HepG2 (cell line): Measurements from ENCODE around the gene STAT1. TPM values are rescaled to one million over a fixed set of nuclear protein-coding genes. Genes with fewer than 3 reads are reported as not detected.

Source experiments
- ARID2 ChIP-seq: sonication (generic); formaldehyde crosslinking; IDR thresholded peaks from 2 replicates; pipeline ENCODE4 v1.8.1; 2022; ENCODE audit warnings: mild to moderate bottlenecking, missing genetic modification reagents, borderline replicate concordance
- ARID4A ChIP-seq: sonication (generic); formaldehyde crosslinking; IDR thresholded peaks from 2 replicates; pipeline ENCODE4 v1.5.0; 2020; ENCODE audit warnings: mild to moderate bottlenecking, missing genetic modification reagents, borderline replicate concordance
- ATRX ChIP-seq: sonication (generic); formaldehyde crosslinking; IDR thresholded peaks from 2 replicates; pipeline ENCODE4 v1.4.0; 2020; ENCODE audit warnings: missing genetic modification reagents, borderline replicate concordance
- CBX2 ChIP-seq, 2 experiments: fragments of 200-600 bp in 1 of 2; sonication (generic); formaldehyde crosslinking in 1 of 2; IDR thresholded peaks; 2 replicates each; pipeline versions ENCODE4 v1.7.0 to v1.8.1; 2018 to 2022; ENCODE audit warnings: low read depth in 2 of 2, low read length in 1 of 2, mild to moderate bottlenecking in 1 of 2, missing genetic modification reagents in 1 of 2
- EHMT2 ChIP-seq: fragments of 200-600 bp; sonication (generic); IDR thresholded peaks from 2 replicates; pipeline ENCODE4 v1.7.0; 2017; ENCODE audit warnings: antibody characterized with exemption, low read depth, low read length, borderline replicate concordance
- FOXO4 ChIP-seq: sonication (generic); formaldehyde crosslinking; conservative IDR thresholded peaks from 2 replicates; pipeline ENCODE4 v1.8.1; 2023; ENCODE audit warnings: missing genetic modification reagents
- HES4 ChIP-seq: sonication (generic); formaldehyde crosslinking; IDR thresholded peaks from 2 replicates; pipeline ENCODE4 v1.9.0; 2021; ENCODE audit warnings: mild to moderate bottlenecking, missing genetic modification reagents, borderline replicate concordance
- HMGA1 ChIP-seq: sonication (generic); formaldehyde crosslinking; conservative IDR thresholded peaks from 2 replicates; pipeline ENCODE4 v1.4.0; 2020; ENCODE audit warnings: missing genetic modification reagents
- HNRNPH1 ChIP-seq: fragments of 200-400 bp; formaldehyde crosslinking; optimal IDR thresholded peaks from 2 replicates; pipeline ENCODE3; 2017; ENCODE audit warnings: mild to moderate bottlenecking, low read depth, low read length
- HOXA7 ChIP-seq: sonication (generic); formaldehyde crosslinking; IDR thresholded peaks from 2 replicates; pipeline ENCODE4 v1.8.1; 2022; ENCODE audit warnings: mild to moderate bottlenecking, missing genetic modification reagents, moderate library complexity
- IRF1 ChIP-seq: sonication (generic); formaldehyde crosslinking; IDR thresholded peaks from 2 replicates; pipeline ENCODE4 v1.4.0; 2020; ENCODE audit warnings: low read depth, mild to moderate bottlenecking, missing genetic modification reagents
- MLLT10 ChIP-seq: sonication (generic); formaldehyde crosslinking; IDR thresholded peaks from 2 replicates; pipeline ENCODE4 v1.4.0; 2020; ENCODE audit warnings: missing genetic modification reagents
- NFKBIZ ChIP-seq: IDR thresholded peaks from 2 replicates; pipeline ENCODE4 v1.6.1; 2018; ENCODE audit warnings: missing genetic modification reagents, missing compliant biosample characterization
- NR2C2 ChIP-seq: sonication (generic); formaldehyde crosslinking; IDR thresholded peaks from 2 replicates; pipeline ENCODE4 v1.4.0; 2020; ENCODE audit warnings: missing genetic modification reagents, mild to moderate bottlenecking, moderate library complexity, borderline replicate concordance
- SALL1 ChIP-seq: sonication (generic); formaldehyde crosslinking; IDR thresholded peaks from 2 replicates; pipeline ENCODE4 v1.8.0; 2022; ENCODE audit warnings: mild to moderate bottlenecking, missing genetic modification reagents
- SATB2 ChIP-seq: sonication (generic); formaldehyde crosslinking; IDR thresholded peaks from 2 replicates; pipeline ENCODE4 v1.5.0; 2020; ENCODE audit warnings: missing genetic modification reagents
- ZBTB46 ChIP-seq: sonication (generic); formaldehyde crosslinking; IDR thresholded peaks from 2 replicates; pipeline ENCODE4 v1.4.0; 2020; ENCODE audit warnings: mild to moderate bottlenecking, missing genetic modification reagents, borderline replicate concordance
- ZNF274 ChIP-seq: sonication (generic); formaldehyde crosslinking; IDR thresholded peaks from 2 replicates; pipeline ENCODE4 v1.5.1; 2020; ENCODE audit warnings: mild to moderate bottlenecking, missing genetic modification reagents
- ZNF597 ChIP-seq: sonication (generic); formaldehyde crosslinking; IDR thresholded peaks from 2 replicates; pipeline ENCODE4 v1.5.0; 2020; ENCODE audit warnings: missing genetic modification reagents
- polyA plus RNA-seq, 8 experiments: library from polyadenylated mRNA; depleted of rRNA in 3 of 8; stranded (reverse) in 7 of 8; unstranded in 1 of 8; fragments of >200 nt; fragmentation: Illumina TruSeq in 4 of 8; extraction: Trizol in 4 of 8; gene quantifications; 2 replicates each; pipeline versions ENCODE4 v1.2.1 to v1.2.3, GENCODE V29; 2011 to 2016; ENCODE audit warnings: low read depth in 4 of 8, missing spikeins in 1 of 8, mixed read lengths in 1 of 8; ENCODE audit not compliant: insufficient read depth in 1 of 8
- total RNA-seq, 5 experiments: library from RNA; depleted of rRNA; stranded (reverse); fragments of >200 nt; fragmentation: Illumina TruSeq; extraction: Trizol; gene quantifications; 2 replicates each; pipeline ENCODE4 v1.2.3, GENCODE V29; 2016; ENCODE audit warnings: low read depth in 1 of 5

Gene STAT1
- total and polyA plus RNA-seq, 2 of the 13 experiments (the other 11 are each of a cell fraction or from before 2014, with no cell fraction given), result 21.8 to 59.6 TPM

- no peak for TF ChIP-seq MLLT10 (CRISPR knock-in tag)
- TF ChIP-seq HNRNPH1, result no peak
- TF ChIP-seq ATRX (CRISPR knock-in tag), result peak; percentile 35; the same call in 1 of the 2 replicates
- TF ChIP-seq CBX2 (IDR thresholded peaks at IDR 0.05; ENCODE audit: low read depth, low read length), result 0 out of 2 replicates have a peak, but pooled peaks have one; percentile 37
- peak; percentile 96 for TF ChIP-seq CBX2 (CRISPR knock-in tag; IDR thresholded peaks at IDR 0.05; ENCODE audit: low read depth)
- peak; percentile 100 for TF ChIP-seq ARID4A
- TF ChIP-seq EHMT2, result 0 out of 2 replicates have a peak, but pooled peaks have one; percentile 52
- peak; percentile 89; the same call in 1 of the 2 replicates for TF ChIP-seq NFKBIZ (CRISPR knock-in tag)
- peak; percentile 95 for TF ChIP-seq ZNF274 (CRISPR knock-in tag)
- TF ChIP-seq SALL1, result peak; percentile 96
- TF ChIP-seq HMGA1 (CRISPR knock-in tag), result no peak
- 0 out of 2 replicates have a peak, but pooled peaks have one; percentile 1 for TF ChIP-seq SATB2
- peak; percentile 87 for TF ChIP-seq NR2C2 (CRISPR knock-in tag)
- no peak for TF ChIP-seq ZNF597 (CRISPR knock-in tag)
- no peak for TF ChIP-seq FOXO4 (CRISPR knock-in tag)
- TF ChIP-seq IRF1 (CRISPR knock-in tag), result peak; percentile 95; the same call in 1 of the 2 replicates
- TF ChIP-seq HES4 (CRISPR knock-in tag), result peak; percentile 21; the same call in 1 of the 2 replicates
- TF ChIP-seq ZBTB46 (CRISPR knock-in tag), result peak; percentile 97
- TF ChIP-seq HOXA7 (CRISPR knock-in tag), result no peak
- peak; percentile 96 for TF ChIP-seq ARID2 (CRISPR knock-in tag)
Measured at GRCh38 chr2:191013932-191014652, at the start of gene STAT1 (continued).
